ENCODE data around the gene EPHA3. TPM values are rescaled to one million over a fixed set of nuclear protein-coding genes. Genes with fewer than 3 reads are reported as not detected.
"Not testable (repeated sequence)": the region's sequence is repeated elsewhere in the genome, so short reads cannot be mapped to it uniquely, and the experiment has no call there.

EPHA3 gene
- total and polyA plus RNA-seq, 11 donors = 1.0 to 9.4 (median 3.5) TPM

DNA sequence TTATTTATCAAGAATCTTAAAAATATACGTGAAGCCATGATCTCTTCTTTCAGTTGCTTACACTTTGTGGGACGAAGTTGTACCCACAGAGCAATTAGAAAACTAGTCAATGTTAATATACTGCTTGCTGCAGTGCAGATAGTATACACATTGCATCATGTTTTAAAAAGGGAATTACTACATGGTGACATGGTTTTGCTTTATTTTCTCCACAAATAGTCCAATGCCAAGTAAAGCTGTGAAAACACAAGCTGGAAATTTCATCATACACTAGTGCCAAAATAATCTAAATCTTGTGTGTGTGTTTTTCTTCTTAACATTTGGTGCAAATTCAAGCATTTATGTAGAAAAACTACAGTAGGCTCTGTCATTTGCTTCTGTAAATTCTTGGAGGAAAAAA, 233.0 kb downstream of the EPHA3 start:
- Histone ChIP-seq H3K27ac (no peak overlapping the region), H3K4me1 (peaks cover 0 to 14% (median 0%) of the 10 kb centered on the region in 12 donors), H3K27me3 (no peaks in the 10 kb centered on the region), H3K4me3 (no peak overlapping the region), H3K9me3 (no peaks in the 10 kb centered on the region), H3K36me3 (no peaks in the 10 kb centered on the region)
- DNase-seq = no peak
- TF ChIP-seq CTCF (IDR thresholded peaks at IDR 0.05) (no peak), POLR2A (IDR thresholded peaks at IDR 0.05) (no peak)
- intact Hi-C loops (cut with DNase I) = no loop called here
- WGBS, 4 donors = 65 to 81% (median 78%) methylated on average over 2 of the region's 2 CpGs
- no peak for ATAC-seq

- TF ChIP-seq CTCF (IDR thresholded peaks at IDR 0.05) (no peak), POLR2A (IDR thresholded peaks at IDR 0.05) (no peak)
- DNase-seq (no peak), ATAC-seq (no peak)
- no peak overlapping the region for H3K4me3 ChIP-seq
- H3K36me3 ChIP-seq = no peaks in the 10 kb centered on the region
- H3K9me3 ChIP-seq = no peaks in the 10 kb centered on the region
- H3K27me3 ChIP-seq = no peaks in the 10 kb centered on the region
- H3K27ac ChIP-seq = no peak overlapping the region
- H3K4me1 ChIP-seq = peaks cover 0 to 14% (median 0%) of the 10 kb centered on the region in 12 donors
- intact Hi-C loops (cut with DNase I) = no loop called here
These were observed 236.7 kb downstream of the EPHA3 start for GRCh38 chr3:89344076-89344475.

DNA sequence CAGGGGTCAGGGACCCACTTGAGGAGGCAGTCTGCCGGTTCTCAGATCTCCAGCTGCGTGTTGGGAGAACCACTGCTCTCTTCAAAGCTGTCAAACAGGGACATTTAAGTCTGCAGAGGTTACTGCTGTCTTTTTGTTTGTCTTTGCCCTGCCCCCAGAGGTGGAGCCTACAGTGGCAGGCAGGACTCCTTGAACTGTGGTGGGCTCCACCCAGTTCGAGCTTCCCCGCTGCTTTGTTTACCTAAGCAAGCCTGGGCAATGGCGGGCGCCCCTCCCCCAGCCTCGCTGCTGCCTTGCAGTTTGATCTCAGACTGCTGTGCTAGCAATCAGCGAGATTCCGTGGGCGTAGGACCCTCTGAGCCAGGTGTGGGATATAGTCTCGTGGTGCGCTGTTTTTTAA, 243.5 kb downstream of the EPHA3 start:
- WGBS, 4 donors = 57 to 94% (median 71%) methylated on average over 5 to 7 of the region's 12 CpGs
- H3K27ac ChIP-seq; H3K27me3 ChIP-seq; H3K4me3 ChIP-seq; H3K9me3 ChIP-seq; intact Hi-C loops (cut with DNase I); H3K36me3 ChIP-seq; DNase-seq; ATAC-seq; H3K4me1 ChIP-seq: not testable (repeated sequence)

DNA sequence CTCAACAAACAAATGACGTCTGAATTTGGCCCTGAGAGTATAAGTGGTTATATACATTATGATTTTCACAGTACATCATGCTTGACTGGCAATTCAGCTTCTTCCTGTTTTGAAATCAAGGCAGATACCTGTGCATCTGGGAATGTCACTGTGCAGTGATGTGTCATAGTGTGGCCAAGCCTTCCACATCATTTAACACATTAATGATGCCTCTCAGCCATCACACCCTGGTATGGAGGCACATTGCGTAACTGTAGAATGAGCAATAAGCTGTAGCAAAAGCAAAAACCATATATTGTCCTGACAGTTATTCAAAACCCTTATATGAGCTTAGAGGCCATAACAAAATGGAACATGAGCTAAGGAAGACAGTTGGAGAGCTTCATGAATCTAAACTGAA, 246.0 kb downstream of the EPHA3 start:
- no peak for ATAC-seq
- Histone ChIP-seq H3K36me3 (no peaks in the 10 kb centered on the region), H3K4me3 (no peak overlapping the region), H3K9me3 (no peaks in the 10 kb centered on the region), H3K4me1 (no peaks in the 10 kb centered on the region), H3K27ac (no peak overlapping the region), H3K27me3 (no peaks in the 10 kb centered on the region)
- intact Hi-C loops (cut with DNase I) = no loop called here
- DNase-seq = no peak
- 86 to 88% (median 87%) methylated on average over 2 of the region's 2 CpGs for WGBS, 4 donors
- no peak for TF ChIP-seq POLR2A (IDR thresholded peaks at IDR 0.05)
- TF ChIP-seq CTCF (IDR thresholded peaks at IDR 0.05) = no peak

GRCh38 chr3:89358281-89358680, 250.9 kb downstream of the EPHA3 start:
- H3K27me3 ChIP-seq = no peaks in the 10 kb centered on the region
- intact Hi-C loops (cut with DNase I) = no loop called here
- DNase-seq (no peak), ATAC-seq (no peak)
- no peak overlapping the region for H3K4me3 ChIP-seq
- H3K9me3 ChIP-seq = no peaks in the 10 kb centered on the region
- no peaks in the 10 kb centered on the region for H3K36me3 ChIP-seq
- H3K27ac ChIP-seq = no peak overlapping the region
- H3K4me1 ChIP-seq = no peaks in the 10 kb centered on the region
- TF ChIP-seq CTCF (IDR thresholded peaks at IDR 0.05) = no peak
- TF ChIP-seq POLR2A (IDR thresholded peaks at IDR 0.05) = no peak
